NCI-H1092 (cell line): Measurements from ENCODE around the gene CEP95.
"Not testable (repeated sequence)": the region's sequence is repeated elsewhere in the genome, so short reads cannot be mapped to it uniquely, and the experiment has no call there.

ENCODE experiments used
- DNase-seq: peaks from one replicate; lab custom pipeline; 2025; lab: John Stamatoyannopoulos, UW

Gene CEP95

DNA sequence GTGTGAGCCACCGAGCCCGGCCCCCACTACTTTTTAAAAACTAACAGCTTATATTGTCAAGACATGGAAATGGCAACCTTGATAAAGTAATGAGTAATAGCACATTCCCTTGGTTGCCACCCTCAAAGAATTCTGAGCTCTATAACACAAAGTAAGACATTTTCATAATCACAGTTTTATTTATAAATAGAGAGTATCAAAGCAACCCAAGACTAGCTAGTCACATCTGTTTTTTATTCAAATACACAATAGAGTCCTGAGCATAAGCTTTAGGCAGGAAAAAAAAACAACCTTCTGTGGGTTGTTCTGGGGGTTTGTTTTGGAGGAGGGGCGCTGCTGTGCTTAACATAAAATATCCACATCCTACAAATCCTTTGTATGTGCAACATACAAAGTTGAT, 68.7 kb downstream of the CEP95 start:
- no peak for DNase-seq

DNA sequence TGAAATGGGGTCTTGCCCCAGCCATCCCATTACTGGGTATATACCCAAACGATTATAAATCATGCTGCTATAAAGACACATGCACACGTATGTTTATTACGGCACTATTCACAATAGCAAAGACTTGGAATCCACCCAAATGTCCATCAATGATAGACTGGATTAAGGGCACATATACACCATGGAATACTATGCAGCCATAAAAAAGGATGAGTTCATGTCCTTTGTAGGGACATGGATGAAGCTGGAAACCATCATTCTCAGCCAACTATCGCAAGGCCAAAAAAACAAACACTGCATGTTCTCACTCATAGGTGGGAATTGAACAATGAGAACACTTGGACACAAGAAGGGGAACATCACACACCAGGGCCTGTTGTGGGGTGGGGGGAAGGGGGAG, 70.2 kb downstream of the CEP95 start:
- not testable (repeated sequence) for DNase-seq

- DNase-seq = no peak
Measured at GRCh38 chr17:64579917-64580316, 73.1 kb downstream of the CEP95 start.

DNA sequence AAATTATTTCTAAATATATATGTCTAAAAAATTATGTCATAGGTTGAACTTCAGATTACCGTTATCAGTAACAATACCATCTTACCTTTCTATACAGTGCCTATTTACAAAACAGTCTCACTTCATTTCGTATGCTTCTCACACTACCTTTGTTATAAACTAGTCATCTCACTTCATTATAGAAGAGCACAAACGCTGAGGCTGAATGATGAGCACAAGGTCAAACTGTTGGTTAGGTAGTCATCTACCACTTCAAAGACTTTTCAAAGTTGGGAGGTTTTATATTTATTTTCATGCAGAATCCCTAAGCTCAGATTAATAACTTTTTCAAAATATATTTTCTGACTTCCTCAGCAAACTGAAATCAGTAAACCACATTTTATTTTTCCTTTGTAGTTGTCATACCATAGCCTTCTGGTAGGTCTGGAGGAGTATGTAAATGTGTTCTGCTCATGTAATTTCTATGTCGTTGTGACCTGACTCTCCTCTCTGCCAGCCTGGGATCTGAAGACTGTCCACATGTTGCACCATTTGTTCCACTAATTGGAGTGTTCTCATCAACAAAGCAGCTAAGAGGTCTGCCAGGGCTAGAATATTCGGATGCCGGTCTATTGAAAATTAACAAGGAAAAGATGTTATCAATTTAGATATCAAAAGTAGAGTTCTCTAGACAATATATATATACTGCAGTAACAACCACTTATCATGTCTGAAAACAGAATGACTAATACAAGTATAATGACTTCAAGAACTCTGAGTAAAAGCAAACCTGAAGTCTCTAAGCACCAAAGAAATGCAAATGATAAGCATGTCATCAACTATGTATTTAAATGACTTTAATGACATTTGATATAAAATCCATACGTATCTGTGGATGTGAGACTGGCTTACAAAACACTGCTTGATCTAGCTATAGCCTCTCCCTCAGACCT, 73.9 kb downstream of the CEP95 start:
- DNase-seq = no peak

DNA sequence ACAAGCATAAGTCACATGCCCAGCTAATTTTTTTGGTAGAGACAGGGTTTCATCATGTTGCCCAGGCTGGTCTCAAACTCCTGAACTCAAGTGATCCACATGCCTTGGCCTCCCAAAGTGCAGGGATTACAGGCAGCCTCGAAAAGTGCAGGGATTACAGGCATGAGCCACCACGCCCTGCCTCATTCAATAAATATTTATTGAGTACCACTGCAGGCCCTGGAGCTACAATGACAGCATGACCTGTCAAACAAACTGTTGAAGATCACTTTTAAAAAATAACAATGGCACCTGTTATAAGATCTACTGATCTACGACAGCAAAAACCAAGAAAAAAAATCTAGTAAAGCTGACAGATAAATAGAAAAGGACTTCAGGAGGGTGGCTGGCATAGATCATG, 76.3 kb downstream of the CEP95 start:
- no peak for DNase-seq

DNA sequence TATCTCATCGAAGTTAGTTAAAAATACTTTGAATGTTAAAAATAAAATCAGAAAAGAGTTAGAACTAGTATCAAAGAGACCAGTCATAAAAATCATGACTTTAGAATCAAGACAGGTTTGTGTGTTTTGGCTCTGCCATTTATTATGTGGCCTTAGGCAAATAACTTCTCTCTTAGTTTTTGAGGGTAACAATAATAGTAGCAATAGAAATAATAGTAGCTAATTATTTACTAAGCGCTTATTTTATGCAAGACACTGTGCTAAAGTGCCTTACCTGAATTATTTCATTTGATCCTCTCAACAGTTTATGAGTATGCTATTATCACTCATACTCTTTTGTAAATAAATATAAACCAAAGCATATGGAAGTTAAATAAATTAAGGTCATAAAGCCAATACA, 78.4 kb downstream of the CEP95 start:
- DNase-seq = no peak
